ENCODE measurements around the gene VPS13C. TPM values are rescaled to one million over a fixed set of nuclear protein-coding genes. Genes with fewer than 3 reads are reported as not detected.

The VPS13C gene
- total and polyA plus RNA-seq, 8 donors: 8.8 to 49.6 (median 27.9) TPM

DNA sequence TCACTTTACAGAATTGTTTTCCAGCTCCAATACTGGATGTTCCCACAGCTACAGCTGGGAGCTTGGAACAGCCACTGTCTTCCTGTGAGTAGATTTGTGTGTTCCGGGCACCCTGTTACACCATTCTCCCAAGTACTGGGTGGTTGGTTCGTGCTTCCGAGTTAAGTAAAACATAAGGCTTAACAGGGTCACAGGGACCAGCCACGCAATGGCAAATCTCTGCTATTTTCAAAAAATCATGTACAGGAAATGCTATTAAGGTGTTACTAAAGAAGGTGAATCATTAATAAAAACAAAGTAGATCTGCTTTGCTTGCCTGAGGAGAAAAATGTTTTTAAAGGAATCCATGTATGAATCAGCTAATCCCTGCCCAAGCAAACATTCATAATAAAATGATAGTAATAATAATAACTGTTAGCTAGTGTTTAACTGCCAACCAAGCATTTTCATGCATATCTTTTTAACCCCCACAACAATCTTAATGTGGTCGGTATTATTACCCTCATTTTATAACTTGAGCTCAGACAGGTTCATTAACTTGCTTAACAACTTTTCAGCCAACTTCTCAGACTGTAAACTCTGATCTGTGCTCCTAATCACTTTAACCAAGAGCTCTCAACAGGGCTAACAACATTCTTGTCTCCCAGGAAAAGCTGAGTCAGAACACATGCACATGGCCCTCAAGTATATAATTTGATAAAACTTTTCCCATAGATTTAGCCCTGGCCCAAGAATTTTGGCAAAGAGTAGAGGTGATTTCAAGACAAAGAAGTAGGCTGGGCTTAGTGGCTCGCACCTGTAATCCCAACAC, 3.8 kb upstream of the VPS13C start:
- ATAC-seq (peak in 1 of 4 donors; percentile 7), FAIRE-seq (no peak), DNase-seq (peak in 1 of 6 donors; percentile 41)
- intact Hi-C loops (cut with DNase I): no loop called here
- H3K9me3 ChIP-seq: no peaks in the 10 kb centered on the region
- H3K36me3 ChIP-seq: no peaks in the 10 kb centered on the region
- WGBS, 2 donors: 20% methylated on average over 6 of the region's 6 CpGs
- peak overlapping the region in 3 of 4 donors; percentile 11 to 65 (median 55) for H3K27ac ChIP-seq
- no peaks in the 10 kb centered on the region for H3K27me3 ChIP-seq
- no peak for TF ChIP-seq CTCF (IDR thresholded peaks at IDR 0.05)
- H3K4me3 ChIP-seq: no peak overlapping the region
- peaks cover 15 to 23% (median 16%) of the 10 kb centered on the region in 3 donors for H3K4me1 ChIP-seq

GRCh38 chr15:62060896-62061280, 641 bp upstream of the VPS13C start:
- Histone ChIP-seq H3K4me1 (peaks cover 18 to 29% (median 23%) of the 10 kb centered on the region in 3 donors), H3K27ac (peak overlapping the region; percentile 88 to 96 (median 94)), H3K36me3 (no peaks in the 10 kb centered on the region), H3K4me3 (peak overlapping the region; percentile 90 to 97 (median 92)), H3K27me3 (no peaks in the 10 kb centered on the region), H3K9me3 (no peaks in the 10 kb centered on the region)
- no peak for FAIRE-seq
- no peak for TF ChIP-seq CTCF (IDR thresholded peaks at IDR 0.05)
- intact Hi-C loops (cut with DNase I): no loop called here
- ATAC-seq: peak in 1 of 4 donors; percentile 2
- 12 to 16% methylated on average over 12 of the region's 12 CpGs for WGBS, 2 donors
- no peak for DNase-seq

DNA sequence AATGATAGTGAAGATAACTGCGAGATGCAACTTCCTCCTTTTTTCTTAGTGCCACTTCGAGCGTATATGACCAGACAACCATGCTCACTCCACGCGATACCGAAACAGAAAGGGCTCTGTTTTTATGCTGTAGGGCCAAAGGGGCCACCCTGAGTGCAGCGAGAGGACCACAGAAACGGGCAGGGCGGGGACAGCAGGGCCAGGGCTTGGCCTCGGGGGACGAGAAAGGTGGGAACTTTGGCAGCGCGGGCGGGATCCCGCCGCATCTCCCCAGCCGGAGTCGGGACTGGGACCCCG, 483 bp downstream of the VPS13C start:
- DNase-seq: peak in 1 of 6 donors; percentile 38
- no peak for TF ChIP-seq CTCF (IDR thresholded peaks at IDR 0.05)
- intact Hi-C loops (cut with DNase I): no loop called here
- no peaks in the 10 kb centered on the region for H3K36me3 ChIP-seq
- H3K27me3 ChIP-seq: no peaks in the 10 kb centered on the region
- no peaks in the 10 kb centered on the region for H3K9me3 ChIP-seq
- peaks cover 13 to 28% (median 24%) of the 10 kb centered on the region in 3 donors for H3K4me1 ChIP-seq
- peak overlapping the region; percentile 88 to 96 (median 94) for H3K27ac ChIP-seq
- ATAC-seq: peak; percentile 31 to 69 (median 54)
- peak overlapping the region; percentile 90 to 97 (median 92) for H3K4me3 ChIP-seq
- whole genome bisulfite sequencing, 2 donors: 0 to 2% methylated on average over 19 of the region's 19 CpGs
- FAIRE-seq: no peak

DNA sequence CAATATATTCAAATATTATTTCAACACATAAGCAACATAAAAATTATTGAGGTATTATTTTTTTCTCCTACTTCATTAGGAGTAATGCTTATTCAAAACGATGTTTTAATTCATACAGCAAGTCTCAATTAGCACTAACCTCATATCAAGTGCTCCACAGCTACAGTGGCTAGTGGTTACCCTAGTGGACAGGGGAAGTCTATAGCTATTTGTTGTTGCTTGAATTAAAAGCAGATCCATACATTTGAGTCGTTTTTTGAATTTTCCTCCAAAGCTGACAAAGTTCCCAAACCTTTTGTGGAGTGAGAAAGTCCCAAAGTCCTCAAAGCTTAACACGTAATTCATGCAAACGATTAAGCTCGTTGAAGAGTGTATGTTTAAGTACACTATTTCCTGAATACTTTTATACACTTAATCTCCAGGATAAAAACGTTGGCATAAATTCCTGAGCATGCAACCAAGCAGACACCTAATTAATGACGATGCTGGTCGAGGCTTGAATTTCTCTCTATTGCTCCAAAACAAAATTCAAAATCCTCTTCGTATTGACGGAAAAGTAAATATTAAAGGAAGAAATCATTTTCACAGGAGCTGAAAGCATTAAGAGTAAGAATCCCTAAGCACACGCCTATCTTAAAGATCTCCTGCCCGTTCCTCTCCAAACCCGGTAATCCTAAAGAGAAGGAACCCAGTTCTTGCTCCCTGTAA, 985 bp downstream of the VPS13C start:
- peaks cover 11 to 24% (median 23%) of the 10 kb centered on the region in 3 donors for H3K4me1 ChIP-seq
- H3K9me3 ChIP-seq: no peaks in the 10 kb centered on the region
- no peak for TF ChIP-seq CTCF (IDR thresholded peaks at IDR 0.05)
- no peak for ATAC-seq
- H3K4me3 ChIP-seq: peak overlapping the region; percentile 90 to 97 (median 92)
- FAIRE-seq: no peak
- H3K36me3 ChIP-seq: no peaks in the 10 kb centered on the region
- peak overlapping the region; percentile 88 to 96 (median 94) for H3K27ac ChIP-seq
- WGBS, 2 donors: 3 to 5% methylated on average over 13 of the region's 13 CpGs
- H3K27me3 ChIP-seq: no peaks in the 10 kb centered on the region
- no peak for DNase-seq
- intact Hi-C loops (cut with DNase I): no loop called here
